ENCODE data around the gene CYP24A1. TPM values are rescaled to one million over a fixed set of nuclear protein-coding genes. Genes with fewer than 3 reads are reported as not detected.

CYP24A1 gene
- polyA plus RNA-seq, 1 donor (not counting 4 experiments of a cell fraction or from before 2014, with no cell fraction given) = 18.2 TPM

DNA sequence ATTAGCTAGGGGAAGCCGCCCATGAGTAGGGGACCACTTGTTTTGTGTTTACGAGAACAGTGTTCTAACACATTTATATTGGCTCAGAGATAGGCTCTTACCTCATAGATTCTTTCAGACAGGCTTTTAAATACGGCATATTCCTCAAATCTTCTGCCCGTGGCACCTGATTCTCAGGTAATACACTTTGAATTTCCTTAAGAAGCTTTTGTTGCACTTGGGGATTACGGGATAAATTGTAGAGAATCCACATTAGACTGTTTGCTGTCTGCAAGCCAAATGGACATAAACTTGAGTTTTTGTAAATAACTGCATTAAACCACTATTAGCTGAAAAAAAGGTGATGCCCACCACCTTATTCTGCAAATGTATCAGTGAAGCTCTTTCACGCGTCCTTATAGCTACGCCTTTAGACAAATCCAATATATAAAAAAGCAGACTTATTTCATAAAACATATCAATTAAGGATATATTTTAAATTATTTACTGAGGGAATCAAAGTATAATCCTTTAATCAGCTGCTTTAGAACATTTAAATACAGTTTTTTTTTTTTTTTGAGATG, 14.8 kb downstream of the CYP24A1 start:
- DNase-seq (ENCODE audit: low read depth, low spot score) = no peak
- no peaks in the 10 kb centered on the region for H3K27me3 ChIP-seq (ENCODE audit: control insufficient read depth, extremely low read depth, insufficient read depth, low read length)
- no peaks in the 10 kb centered on the region for H4K20me1 ChIP-seq (ENCODE audit: control insufficient read depth, extremely low read depth, insufficient read depth, low read length)
- dilution Hi-C loops (cut with MboI; ENCODE audit: extremely low pct_ligation_motif_present, low sequenced_read_pairs) = no loop called here
- no peaks in the 10 kb centered on the region for H3K9me1 ChIP-seq (ENCODE audit: control insufficient read depth, extremely low read depth, insufficient read depth, low read length)
- H3K79me2 ChIP-seq (ENCODE audit: control insufficient read depth, insufficient read depth, low read length) = no peaks in the 10 kb centered on the region
- no peaks in the 10 kb centered on the region for H3K36me3 ChIP-seq (ENCODE audit: control insufficient read depth in 2 of 2, extremely low read depth in 1 of 2, insufficient read depth in 2 of 2, low read length in 2 of 2)
- peaks cover 3% of the 10 kb centered on the region for H3K4me1 ChIP-seq (ENCODE audit: control insufficient read depth, extremely low read depth, insufficient read depth, low read length)
- no peak overlapping the region for H3K27ac ChIP-seq (ENCODE audit: control insufficient read depth, insufficient read depth, low read length)
- no peaks in the 10 kb centered on the region for H3K9me3 ChIP-seq (ENCODE audit: control insufficient read depth, low read depth, low read length)
- TF ChIP-seq, protein P1, sequence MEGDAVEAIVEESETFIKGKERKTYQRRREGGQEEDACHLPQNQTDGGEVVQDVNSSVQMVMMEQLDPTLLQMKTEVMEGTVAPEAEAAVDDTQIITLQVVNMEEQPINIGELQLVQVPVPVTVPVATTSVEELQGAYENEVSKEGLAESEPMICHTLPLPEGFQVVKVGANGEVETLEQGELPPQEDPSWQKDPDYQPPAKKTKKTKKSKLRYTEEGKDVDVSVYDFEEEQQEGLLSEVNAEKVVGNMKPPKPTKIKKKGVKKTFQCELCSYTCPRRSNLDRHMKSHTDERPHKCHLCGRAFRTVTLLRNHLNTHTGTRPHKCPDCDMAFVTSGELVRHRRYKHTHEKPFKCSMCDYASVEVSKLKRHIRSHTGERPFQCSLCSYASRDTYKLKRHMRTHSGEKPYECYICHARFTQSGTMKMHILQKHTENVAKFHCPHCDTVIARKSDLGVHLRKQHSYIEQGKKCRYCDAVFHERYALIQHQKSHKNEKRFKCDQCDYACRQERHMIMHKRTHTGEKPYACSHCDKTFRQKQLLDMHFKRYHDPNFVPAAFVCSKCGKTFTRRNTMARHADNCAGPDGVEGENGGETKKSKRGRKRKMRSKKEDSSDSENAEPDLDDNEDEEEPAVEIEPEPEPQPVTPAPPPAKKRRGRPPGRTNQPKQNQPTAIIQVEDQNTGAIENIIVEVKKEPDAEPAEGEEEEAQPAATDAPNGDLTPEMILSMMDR (optimal IDR thresholded peaks at IDR 0.05 in 1 of 3, IDR thresholded peaks at IDR 0.05 in 1 of 3, conservative IDR thresholded peaks at IDR 0.05 in 1 of 3; ENCODE audit: extremely low read depth in 1 of 3, insufficient read depth in 2 of 3, low read length in 3 of 3) = no peak
- TF ChIP-seq EZH2 (IDR thresholded peaks at IDR 0.05; ENCODE audit: low read length) = no peak
- no peak for FAIRE-seq
- H3K4me3 ChIP-seq (ENCODE audit: control insufficient read depth in 2 of 3, extremely low read depth in 1 of 3, insufficient read depth in 2 of 3, low read depth in 1 of 3, low read length in 3 of 3) = no peak overlapping the region
- H2AFZ ChIP-seq (ENCODE audit: control insufficient read depth, low read length) = no peak overlapping the region
- H3K9ac ChIP-seq (ENCODE audit: control insufficient read depth, extremely low read depth, insufficient read depth, low read length) = no peak overlapping the region
- H3K4me2 ChIP-seq (ENCODE audit: control insufficient read depth, extremely low read depth, insufficient read depth, low read depth, low read length) = no peak overlapping the region

DNA sequence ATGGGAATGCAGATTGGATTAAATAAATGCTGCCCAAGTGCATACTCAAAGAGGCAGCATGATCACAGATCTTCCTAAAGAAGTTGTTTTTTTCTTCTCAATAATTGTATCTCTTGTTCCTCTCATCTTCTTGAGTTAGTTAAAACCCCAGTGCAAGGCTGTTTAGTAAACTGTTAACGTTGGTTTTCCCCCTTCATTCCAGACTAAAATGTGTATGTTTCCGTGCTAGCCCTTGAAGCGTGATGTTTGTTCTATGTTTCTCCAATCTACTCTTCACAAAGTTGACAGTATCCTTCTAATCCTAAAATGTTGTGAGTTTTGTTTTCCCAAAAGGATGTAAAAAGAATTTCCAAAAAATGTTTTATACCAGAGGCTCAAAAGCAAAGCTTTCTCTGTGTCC, 15.6 kb downstream of the CYP24A1 start:
- no peak overlapping the region for H3K27ac ChIP-seq (ENCODE audit: control insufficient read depth, insufficient read depth, low read length)
- H3K4me1 ChIP-seq (ENCODE audit: control insufficient read depth, extremely low read depth, insufficient read depth, low read length) = peaks cover 3% of the 10 kb centered on the region
- no peaks in the 10 kb centered on the region for H3K9me1 ChIP-seq (ENCODE audit: control insufficient read depth, extremely low read depth, insufficient read depth, low read length)
- no peaks in the 10 kb centered on the region for H3K27me3 ChIP-seq (ENCODE audit: control insufficient read depth, extremely low read depth, insufficient read depth, low read length)
- H3K9ac ChIP-seq (ENCODE audit: control insufficient read depth, extremely low read depth, insufficient read depth, low read length) = no peak overlapping the region
- TF ChIP-seq, protein P1 (optimal IDR thresholded peaks at IDR 0.05 in 1 of 3, IDR thresholded peaks at IDR 0.05 in 1 of 3, conservative IDR thresholded peaks at IDR 0.05 in 1 of 3; ENCODE audit: extremely low read depth in 1 of 3, insufficient read depth in 2 of 3, low read length in 3 of 3) = no peak
- TF ChIP-seq EZH2 (IDR thresholded peaks at IDR 0.05; ENCODE audit: low read length) = no peak
- H3K9me3 ChIP-seq (ENCODE audit: control insufficient read depth, low read depth, low read length) = no peaks in the 10 kb centered on the region
- no peaks in the 10 kb centered on the region for H3K36me3 ChIP-seq (ENCODE audit: control insufficient read depth in 2 of 2, extremely low read depth in 1 of 2, insufficient read depth in 2 of 2, low read length in 2 of 2)
- H3K4me3 ChIP-seq (ENCODE audit: control insufficient read depth in 2 of 3, extremely low read depth in 1 of 3, insufficient read depth in 2 of 3, low read depth in 1 of 3, low read length in 3 of 3) = no peak overlapping the region
- no peaks in the 10 kb centered on the region for H3K79me2 ChIP-seq (ENCODE audit: control insufficient read depth, insufficient read depth, low read length)
- DNase-seq (ENCODE audit: low read depth, low spot score) = no peak
- dilution Hi-C loops (cut with MboI; ENCODE audit: extremely low pct_ligation_motif_present, low sequenced_read_pairs) = no loop called here
- H2AFZ ChIP-seq (ENCODE audit: control insufficient read depth, low read length) = no peak overlapping the region
- FAIRE-seq = no peak
- no peak overlapping the region for H3K4me2 ChIP-seq (ENCODE audit: control insufficient read depth, extremely low read depth, insufficient read depth, low read depth, low read length)
- no peaks in the 10 kb centered on the region for H4K20me1 ChIP-seq (ENCODE audit: control insufficient read depth, extremely low read depth, insufficient read depth, low read length)
